ENCODE results near the gene PCNT.
"Not testable (repeated sequence)": the region's sequence is repeated elsewhere in the genome, so short reads cannot be mapped to it uniquely, and the experiment has no call there.

Gene PCNT

GRCh38 chr21:46384556-46384955 is 60.6 kb downstream of the PCNT start:
- DNase-seq (ENCODE audit: low read depth): no peak

GRCh38 chr21:46385846-46386733 is 62.1 kb downstream of the PCNT start:
- no peak for DNase-seq (ENCODE audit: low read depth)

- no peak for DNase-seq (ENCODE audit: low read depth)
These were observed 62.8 kb downstream of the PCNT start for GRCh38 chr21:46386734-46387088.

GRCh38 chr21:46388206-46388880 is 64.4 kb downstream of the PCNT start:
- no peak for DNase-seq (ENCODE audit: low read depth)

GRCh38 chr21:46388896-46389295 is 64.9 kb downstream of the PCNT start:
- DNase-seq (ENCODE audit: low read depth): no peak

- no peak for DNase-seq (ENCODE audit: low read depth)
These were observed 66.9 kb downstream of the PCNT start for GRCh38 chr21:46390603-46391545.

GRCh38 chr21:46391773-46392172 is 67.8 kb downstream of the PCNT start:
- DNase-seq (ENCODE audit: low read depth): no peak

- peak; percentile 33 for DNase-seq (ENCODE audit: low read depth)
These were observed 69.0 kb downstream of the PCNT start for GRCh38 chr21:46392921-46393320.

GRCh38 chr21:46393451-46393940 is 69.5 kb downstream of the PCNT start:
- DNase-seq (ENCODE audit: low read depth): no peak

- DNase-seq (ENCODE audit: low read depth): no peak
These were observed 70.1 kb downstream of the PCNT start for GRCh38 chr21:46393941-46394594.

- no peak for DNase-seq (ENCODE audit: low read depth)
These were observed 70.7 kb downstream of the PCNT start for GRCh38 chr21:46394595-46395104.

- no peak for DNase-seq (ENCODE audit: low read depth)
These were observed 73.4 kb downstream of the PCNT start for GRCh38 chr21:46397211-46397905.

- DNase-seq (ENCODE audit: low read depth): no peak
These were observed 74.0 kb downstream of the PCNT start for GRCh38 chr21:46397993-46398392.

- no peak for DNase-seq (ENCODE audit: low read depth)
These were observed 75.2 kb downstream of the PCNT start for GRCh38 chr21:46399129-46399528.

- no peak for DNase-seq (ENCODE audit: low read depth)
These were observed 75.7 kb downstream of the PCNT start for GRCh38 chr21:46399686-46400085.

- DNase-seq (ENCODE audit: low read depth): no peak
These were observed 77.4 kb downstream of the PCNT start for GRCh38 chr21:46401186-46401910.

GRCh38 chr21:46402421-46402820 is 78.5 kb downstream of the PCNT start:
- DNase-seq (ENCODE audit: low read depth): no peak

- DNase-seq (ENCODE audit: low read depth): not testable (repeated sequence)
These were observed 79.4 kb downstream of the PCNT start for GRCh38 chr21:46403234-46403811.

- DNase-seq (ENCODE audit: low read depth): no peak
These were observed 80.3 kb downstream of the PCNT start for GRCh38 chr21:46404306-46404705.

- DNase-seq (ENCODE audit: low read depth): no peak
These were observed 82.0 kb downstream of the PCNT start for GRCh38 chr21:46406001-46406400.
